Dermis microvascular lymphatic vessel endothelial cell (primary cell): ENCODE results near the gene IFNGR2. TPM values are rescaled to one million over a fixed set of nuclear protein-coding genes. Genes with fewer than 3 reads are reported as not detected.
"Not testable (repeated sequence)": the region's sequence is repeated elsewhere in the genome, so short reads cannot be mapped to it uniquely, and the experiment has no call there.

Source experiments
- DNase-seq, 2 donors: peaks; one replicate each; pipeline versions ENCODE4 v3.0.0 to v3.0.0-alpha.2; 2010; ENCODE audit warnings: low read depth in 2 of 2
- total RNA-seq: library from RNA; depleted of rRNA; stranded (reverse); fragments of >200 nt; gene quantifications from 2 replicates; pipeline ENCODE4 v1.2.1, GENCODE V29; 2014

The IFNGR2 gene
- 47.1 and 62.1 TPM in 2 replicates for total RNA-seq

DNA sequence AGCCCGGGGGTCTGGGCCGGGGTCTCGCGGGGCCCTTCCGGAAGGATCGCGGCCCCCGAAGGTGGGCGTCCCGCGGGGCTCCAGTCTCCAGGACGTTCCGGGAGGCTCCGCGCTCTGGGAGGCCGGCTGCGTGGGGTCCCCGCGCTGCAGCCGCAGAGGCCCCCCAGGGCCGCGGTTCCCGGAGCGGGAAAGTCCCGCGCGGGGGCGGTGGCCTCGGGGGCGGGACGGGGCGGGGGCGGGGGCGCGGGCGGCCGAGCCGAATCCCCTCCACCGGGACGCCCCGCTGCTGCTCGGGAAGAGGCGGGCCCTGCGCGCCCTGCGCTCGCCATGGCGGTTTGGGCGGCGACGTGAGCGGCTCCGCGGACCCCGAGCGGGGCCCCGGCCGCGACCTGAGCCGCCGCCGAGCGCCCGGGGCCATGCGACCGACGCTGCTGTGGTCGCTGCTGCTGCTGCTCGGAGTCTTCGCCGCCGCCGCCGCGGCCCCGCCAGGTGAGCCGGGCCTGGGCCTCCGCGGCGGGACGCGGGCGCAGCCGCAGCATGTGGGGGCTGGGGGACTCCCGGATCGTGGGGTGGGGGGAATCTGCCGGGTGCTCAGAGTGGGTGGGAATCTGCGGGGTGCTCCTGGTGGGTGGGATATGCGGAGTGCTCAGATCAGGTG, at the start of gene IFNGR2:
Gene IFNGR2, plus strand, starts transcription at position 286 of the 658 bp plus-strand sequence. Its CDS starts 131 bp downstream, at position 417.
- DNase-seq: peak in 1 of 2 donors; percentile 57

DNA sequence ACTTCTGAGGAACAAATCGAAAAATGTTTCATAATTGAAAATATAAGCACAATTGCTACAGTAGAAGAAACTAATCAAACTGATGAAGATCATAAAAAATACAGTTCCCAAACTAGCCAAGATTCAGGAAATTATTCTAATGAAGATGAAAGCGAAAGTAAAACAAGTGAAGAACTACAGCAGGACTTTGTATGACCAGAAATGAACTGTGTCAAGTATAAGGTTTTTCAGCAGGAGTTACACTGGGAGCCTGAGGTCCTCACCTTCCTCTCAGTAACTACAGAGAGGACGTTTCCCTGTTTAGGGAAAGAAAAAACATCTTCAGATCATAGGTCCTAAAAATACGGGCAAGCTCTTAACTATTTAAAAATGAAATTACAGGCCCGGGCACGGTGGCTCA, 47.9 kb upstream of the IFNGR2 start:
- DNase-seq: no peak

DNA sequence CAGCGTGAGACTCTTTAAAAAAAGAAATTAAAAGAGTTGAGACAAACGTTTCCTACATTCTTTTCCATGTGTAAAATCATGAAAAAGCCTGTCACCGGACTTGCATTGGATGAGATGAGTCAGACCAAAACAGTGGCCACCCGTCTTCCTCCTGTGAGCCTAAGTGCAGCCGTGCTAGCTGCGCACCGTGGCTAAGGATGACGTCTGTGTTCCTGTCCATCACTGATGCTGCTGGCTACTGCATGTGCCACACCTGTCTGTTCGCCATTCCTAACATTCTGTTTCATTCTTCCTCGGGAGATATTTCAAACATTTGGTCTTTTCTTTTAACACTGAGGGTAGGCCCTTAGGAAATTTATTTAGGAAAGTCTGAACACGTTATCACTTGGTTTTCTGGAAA, 47.2 kb upstream of the IFNGR2 start:
- DNase-seq: no peak

DNA sequence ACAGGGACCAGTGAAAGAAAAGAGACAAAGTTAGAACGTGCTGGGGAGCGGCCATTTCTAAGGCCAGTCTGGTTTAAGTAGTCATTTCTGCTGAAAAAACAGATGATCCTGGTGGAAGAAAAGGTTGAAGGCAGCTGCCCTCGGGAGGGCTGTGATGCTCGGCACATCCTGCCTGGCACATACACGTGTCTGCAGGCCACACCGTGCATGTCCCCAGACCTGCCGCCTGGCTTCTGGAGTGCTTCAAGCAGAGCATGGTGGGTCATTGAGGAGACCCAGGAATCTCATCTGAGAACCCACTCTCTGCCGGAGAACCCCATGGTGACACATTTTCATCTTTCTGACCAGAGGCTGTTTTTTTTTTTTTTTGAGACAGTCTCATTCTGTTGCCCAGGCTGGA, 46.0 kb upstream of the IFNGR2 start:
- DNase-seq: no peak

GRCh38 chr21:33359446-33359845, 43.8 kb upstream of the IFNGR2 start:
- DNase-seq: no peak

DNA sequence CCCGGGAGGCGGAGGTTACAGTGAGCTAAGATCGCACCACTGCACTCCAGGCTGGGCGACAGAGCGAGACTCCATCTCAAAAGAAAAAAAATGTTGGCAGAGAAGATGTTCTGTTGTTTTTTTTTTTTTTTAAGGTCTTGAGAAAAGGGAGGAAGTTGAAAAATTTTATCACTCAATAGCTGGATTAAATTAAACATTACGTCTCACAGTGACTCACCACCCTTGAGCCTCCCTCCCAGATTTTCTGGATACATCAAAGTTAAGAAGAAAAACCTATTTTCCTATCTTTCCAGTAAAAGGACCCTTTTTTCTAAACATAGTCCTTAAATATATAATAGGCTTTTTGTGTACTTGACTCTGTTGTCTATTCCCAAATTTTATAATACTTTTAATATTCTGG, 42.9 kb upstream of the IFNGR2 start:
- peak in 1 of 2 donors; percentile 37 for DNase-seq

- peak in 1 of 2 donors; percentile 73 for DNase-seq
Observed at GRCh38 chr21:33360881-33361602, 42.2 kb upstream of the IFNGR2 start.

- DNase-seq: peak in 1 of 2 donors; percentile 35
Observed at GRCh38 chr21:33362044-33362555, 41.1 kb upstream of the IFNGR2 start.

DNA sequence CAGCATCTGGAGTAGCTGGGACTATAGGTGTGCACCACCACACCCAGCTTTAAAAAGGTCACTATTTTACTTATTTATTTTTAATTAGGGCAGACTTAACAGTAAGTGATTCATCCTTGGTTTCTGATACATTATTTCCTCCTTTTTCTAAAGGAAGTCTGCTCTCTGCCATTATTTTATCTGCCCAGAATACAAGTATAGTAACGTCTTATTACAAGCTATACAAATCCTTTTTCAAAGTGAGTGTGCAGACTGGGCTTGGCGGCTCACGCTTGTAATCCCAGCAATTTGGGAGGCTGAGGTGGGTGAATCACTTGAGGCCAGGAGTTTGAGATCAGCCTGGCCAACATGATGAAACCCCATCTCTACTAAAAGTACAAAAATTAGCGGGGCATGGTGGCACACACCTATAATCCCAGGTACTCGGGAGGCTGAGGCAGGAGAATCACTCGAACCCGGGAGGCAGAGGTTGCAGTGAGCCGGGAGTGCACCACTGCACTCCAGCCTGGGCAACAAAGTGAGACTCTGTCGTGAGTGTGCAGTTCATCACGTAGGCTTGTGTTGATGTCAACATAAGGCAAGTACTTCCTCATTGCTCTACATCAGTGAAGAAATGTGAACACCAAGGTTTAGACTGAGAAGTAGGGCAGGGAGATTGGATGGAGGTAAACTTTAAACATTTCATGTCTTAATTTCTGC, 39.2 kb upstream of the IFNGR2 start:
- DNase-seq: not testable (repeated sequence)

- DNase-seq: no peak
Observed at GRCh38 chr21:33364830-33365229, 38.4 kb upstream of the IFNGR2 start.

DNA sequence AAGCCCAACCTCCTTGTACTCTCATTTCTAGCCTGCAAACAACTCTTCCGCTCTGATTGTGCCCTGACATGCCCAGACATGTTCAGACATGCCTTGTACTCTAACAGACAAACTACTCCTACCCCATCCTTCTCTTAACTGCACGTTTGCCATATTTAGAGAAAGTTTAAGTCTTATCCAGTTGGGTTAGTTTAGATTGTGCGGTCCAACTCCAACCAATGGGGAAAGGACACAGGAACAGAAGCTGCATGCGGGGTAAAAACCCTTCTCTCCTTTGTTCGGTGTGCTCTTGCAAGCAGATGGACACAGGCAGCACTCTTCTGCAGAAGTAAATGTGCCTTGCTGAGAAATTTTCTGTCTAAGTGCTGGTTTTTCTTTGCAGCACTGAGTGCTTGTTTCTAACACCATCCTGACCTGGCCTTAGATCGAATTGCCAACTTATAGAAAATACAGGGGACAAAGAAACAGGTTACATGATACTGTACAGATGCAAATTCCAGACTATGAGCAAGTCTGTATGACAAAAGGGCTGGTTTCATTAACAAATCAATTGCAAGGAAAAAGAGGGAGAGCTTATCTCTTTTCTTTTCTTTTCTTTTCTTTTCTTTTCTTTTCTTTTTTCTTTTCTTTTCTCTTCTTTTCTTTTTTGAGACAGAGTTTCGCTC, 35.8 kb upstream of the IFNGR2 start:
- no peak for DNase-seq

GRCh38 chr21:33368124-33368523, 35.1 kb upstream of the IFNGR2 start:
- DNase-seq: no peak

DNA sequence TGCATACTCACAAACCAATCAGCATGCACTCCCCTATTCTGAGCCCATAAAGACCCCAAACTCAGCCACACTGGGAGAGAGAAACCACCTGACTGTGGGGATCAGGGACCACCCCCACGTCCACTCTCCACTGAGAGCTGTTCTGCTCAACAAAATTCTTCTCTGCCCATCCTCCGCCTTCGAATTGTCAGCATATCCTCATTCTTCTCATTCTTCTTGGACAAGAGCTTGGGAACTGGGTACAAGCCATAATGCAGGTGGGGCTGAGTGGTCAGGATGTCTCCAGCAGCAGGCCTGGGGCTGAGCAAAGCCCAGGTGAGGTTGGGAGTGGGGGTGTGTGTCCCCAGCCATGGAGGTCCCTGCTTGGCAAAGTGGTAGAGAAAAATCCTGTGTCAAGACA, 34.6 kb upstream of the IFNGR2 start:
- DNase-seq: no peak

- no peak for DNase-seq
Observed at GRCh38 chr21:33369586-33369985, 33.6 kb upstream of the IFNGR2 start.

GRCh38 chr21:33370305-33370704, 32.9 kb upstream of the IFNGR2 start:
- DNase-seq: no peak

GRCh38 chr21:33371366-33371765, 31.8 kb upstream of the IFNGR2 start:
- DNase-seq: no peak

DNA sequence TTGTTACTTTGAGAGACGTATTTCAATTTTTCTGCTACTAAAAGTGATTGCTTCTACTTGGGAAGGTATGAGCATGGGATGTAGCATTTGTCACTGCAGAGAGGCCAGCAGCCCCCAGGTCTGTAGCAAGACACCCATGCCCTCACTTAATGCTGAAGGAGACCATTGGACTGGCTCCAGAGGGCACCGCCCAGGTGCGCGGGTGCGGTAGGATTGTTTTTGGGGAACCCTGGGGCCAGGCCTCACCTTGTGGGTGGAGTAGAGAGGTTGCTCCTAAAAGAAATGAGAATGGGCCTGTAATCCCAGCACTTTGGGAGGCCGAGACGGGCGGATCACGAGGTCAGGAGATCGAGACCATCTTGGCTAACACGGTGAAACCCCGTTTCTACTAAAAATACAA, 30.6 kb upstream of the IFNGR2 start:
- no peak for DNase-seq

DNA sequence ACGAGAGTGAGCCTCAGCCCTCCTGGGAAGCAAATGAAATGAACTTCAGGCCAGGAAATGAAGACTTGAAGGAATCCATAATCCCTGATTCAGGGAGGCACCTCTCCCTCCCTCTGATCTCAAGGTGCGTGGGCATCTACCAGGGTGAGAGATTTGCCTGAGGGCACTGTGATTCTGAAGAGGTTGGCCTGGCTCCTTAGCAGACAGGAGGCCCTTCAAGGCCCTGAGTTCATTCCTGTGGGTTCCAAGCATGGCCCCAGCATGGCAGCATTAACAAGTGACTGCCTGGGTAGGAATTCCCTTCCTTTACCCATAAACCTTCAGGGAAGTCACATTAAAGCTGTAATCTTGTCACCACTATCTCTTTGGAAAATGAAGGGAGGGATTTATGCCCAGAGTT, 29.8 kb upstream of the IFNGR2 start:
- no peak for DNase-seq

GRCh38 chr21:33374080-33374449, 29.1 kb upstream of the IFNGR2 start:
- no peak for DNase-seq

DNA sequence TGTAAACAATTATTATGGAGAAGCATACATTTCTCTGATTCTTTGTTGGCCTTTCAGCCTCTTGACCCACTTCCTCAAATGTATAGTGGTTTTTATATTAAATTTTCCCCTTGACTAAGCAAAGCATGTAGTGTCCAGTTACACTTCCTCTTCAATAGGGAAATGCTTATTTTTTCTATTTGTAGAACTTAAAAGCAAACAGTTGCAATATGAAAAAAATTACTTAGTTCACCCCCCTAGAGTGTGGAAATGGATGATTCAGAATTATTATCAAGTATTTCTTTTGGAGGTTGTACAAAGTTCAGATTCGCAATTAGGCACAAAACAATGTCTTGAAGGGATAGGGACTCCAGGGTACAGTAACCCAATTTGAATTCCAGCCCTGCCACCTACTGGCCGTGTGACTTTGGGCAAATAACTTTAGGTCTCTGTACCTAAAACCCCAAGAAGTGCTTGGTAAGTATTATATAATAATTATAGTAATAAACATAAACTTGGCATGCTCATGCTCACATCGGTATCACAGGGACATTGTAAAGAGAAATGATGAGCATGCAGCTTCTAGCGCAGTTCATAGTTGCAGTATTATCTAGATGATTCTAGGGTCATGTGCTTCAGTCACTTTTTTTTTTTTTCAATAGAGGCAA, 28.6 kb upstream of the IFNGR2 start:
- DNase-seq: peak; percentile 31 to 61

DNA sequence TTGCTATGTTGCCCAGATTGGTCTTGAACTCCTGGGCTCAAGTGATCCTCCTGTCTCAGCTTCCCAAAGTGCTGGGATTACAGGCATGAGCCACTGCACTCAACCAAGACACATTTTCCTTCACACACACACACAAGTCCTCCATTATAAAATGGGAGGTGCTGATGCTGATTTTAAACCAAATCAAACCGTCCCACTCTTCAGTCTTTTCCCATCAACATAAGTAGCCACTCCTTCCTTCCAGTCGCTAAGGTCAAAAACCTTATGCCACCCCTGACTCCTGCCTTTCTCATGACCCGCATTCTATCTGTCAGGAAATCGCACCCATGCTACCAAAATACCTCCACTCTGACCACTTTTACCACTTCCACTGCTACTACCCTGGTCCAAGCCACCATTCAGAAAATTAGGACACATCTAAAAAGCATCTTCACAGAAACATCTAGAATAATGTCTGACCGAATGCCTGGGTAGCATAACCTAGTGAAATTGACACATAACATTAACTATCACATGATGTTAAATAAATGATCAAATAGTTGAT, 28.0 kb upstream of the IFNGR2 start:
- DNase-seq: no peak
